ENCODE measurements around the gene MAP1LC3A. TPM values are rescaled to one million over a fixed set of nuclear protein-coding genes. Genes with fewer than 3 reads are reported as not detected.

Gene MAP1LC3A
- total RNA-seq, 2 experiments from 2014 or later = not detected

DNA sequence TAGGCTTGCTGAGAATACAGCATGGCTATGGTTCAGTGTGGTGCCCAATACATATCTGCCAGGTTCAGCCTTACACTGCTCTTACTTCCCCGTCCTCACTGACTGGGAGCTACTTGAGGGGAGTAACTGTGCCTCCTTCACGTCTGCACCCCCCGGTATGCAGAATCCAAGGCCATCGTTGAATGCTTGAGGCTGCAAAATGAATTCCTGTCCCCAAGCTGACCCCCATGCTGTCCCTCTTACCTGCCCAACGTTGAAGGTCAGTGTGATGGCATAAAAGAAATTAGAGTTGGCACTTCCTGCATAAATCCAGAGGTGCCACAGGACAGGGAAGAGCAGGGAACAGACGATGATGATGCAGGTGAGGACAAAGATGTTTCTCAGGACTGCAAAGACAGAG is 16.3 kb downstream of the MAP1LC3A start:
- Histone ChIP-seq H3K36me3 (ENCODE audit: insufficient read depth, low read length) (peaks cover 7% of the 10 kb centered on the region; the same call in 1 of the 2 replicates), H3K4me1 (ENCODE audit: insufficient read depth, low read length, poor library complexity, severe bottlenecking) (peaks cover 7% of the 10 kb centered on the region), H2AFZ (ENCODE audit: low read length) (no peak overlapping the region), H3K4me2 (ENCODE audit: low read length) (no peak overlapping the region), H3K9me2 (ENCODE audit: insufficient read depth, low read length) (no peaks in the 10 kb centered on the region), H3K79me2 (ENCODE audit: insufficient read depth, low read depth, low read length) (no peaks in the 10 kb centered on the region), H4K20me1 (ENCODE audit: insufficient read depth, low read length) (no peaks in the 10 kb centered on the region), H3K27ac (ENCODE audit: low read depth, low read length, poor library complexity, severe bottlenecking) (no peak overlapping the region), H3K4me3 (ENCODE audit: low read depth, low read length, poor library complexity, severe bottlenecking) (no peak overlapping the region), H3K9me3 (ENCODE audit: low read length) (no peaks in the 10 kb centered on the region)
- no peak for DNase-seq (ENCODE audit: low spot score)
- ChIA-PET POLR2A (no interaction called here), CTCF (ENCODE audit: unreplicated experiment) (no interaction called here)
- intact Hi-C loops (cut with micrococcal nuclease; ENCODE audit: unreplicated experiment) = no loop called here
- BruUV-seq (replicated peaks) = no TSS peak
- TF ChIP-seq EZH2phosphoT487 (IDR thresholded peaks at IDR 0.05; ENCODE audit: borderline replicate concordance, low read depth, low read length) = no peak
- TF ChIP-seq CTCF (conservative IDR thresholded peaks at IDR 0.05; ENCODE audit: low read length) = no peak

GRCh38 chr20:34575271-34575670 is 16.8 kb downstream of the MAP1LC3A start:
- Histone ChIP-seq H3K36me3 (ENCODE audit: insufficient read depth, low read length) (peaks cover 7% of the 10 kb centered on the region; the same call in 1 of the 2 replicates), H3K4me1 (ENCODE audit: insufficient read depth, low read length, poor library complexity, severe bottlenecking) (peaks cover 11% of the 10 kb centered on the region), H3K9me3 (ENCODE audit: low read length) (no peaks in the 10 kb centered on the region), H4K20me1 (ENCODE audit: insufficient read depth, low read length) (no peaks in the 10 kb centered on the region), H3K4me3 (ENCODE audit: low read depth, low read length, poor library complexity, severe bottlenecking) (no peak overlapping the region), H3K9me2 (ENCODE audit: insufficient read depth, low read length) (no peaks in the 10 kb centered on the region), H2AFZ (ENCODE audit: low read length) (no peak overlapping the region), H3K79me2 (ENCODE audit: insufficient read depth, low read depth, low read length) (no peaks in the 10 kb centered on the region), H3K4me2 (ENCODE audit: low read length) (no peak overlapping the region), H3K27ac (ENCODE audit: low read depth, low read length, poor library complexity, severe bottlenecking) (no peak overlapping the region)
- no peak for DNase-seq (ENCODE audit: low spot score)
- CTCF ChIA-PET (ENCODE audit: unreplicated experiment) = no interaction called here
- POLR2A ChIA-PET = no interaction called here
- intact Hi-C loops (cut with micrococcal nuclease; ENCODE audit: unreplicated experiment) = no loop called here
- TF ChIP-seq EZH2phosphoT487 (IDR thresholded peaks at IDR 0.05; ENCODE audit: borderline replicate concordance, low read depth, low read length) = no peak
- TF ChIP-seq CTCF (conservative IDR thresholded peaks at IDR 0.05; ENCODE audit: low read length) = no peak
- no TSS peak for BruUV-seq (replicated peaks)

- DNase-seq (ENCODE audit: low spot score) = no peak
- H2AFZ ChIP-seq (ENCODE audit: low read length) = no peak overlapping the region
- no peaks in the 10 kb centered on the region for H3K9me2 ChIP-seq (ENCODE audit: insufficient read depth, low read length)
- H3K4me3 ChIP-seq (ENCODE audit: low read depth, low read length, poor library complexity, severe bottlenecking) = no peak overlapping the region
- H3K4me2 ChIP-seq (ENCODE audit: low read length) = no peak overlapping the region
- ChIA-PET CTCF (ENCODE audit: unreplicated experiment) (no interaction called here), POLR2A (no interaction called here)
- no peak for TF ChIP-seq EZH2phosphoT487 (IDR thresholded peaks at IDR 0.05; ENCODE audit: borderline replicate concordance, low read depth, low read length)
- no peak for TF ChIP-seq CTCF (conservative IDR thresholded peaks at IDR 0.05; ENCODE audit: low read length)
- no peaks in the 10 kb centered on the region for H3K79me2 ChIP-seq (ENCODE audit: insufficient read depth, low read depth, low read length)
- peaks cover 12% of the 10 kb centered on the region for H3K36me3 ChIP-seq (ENCODE audit: insufficient read depth, low read length)
- intact Hi-C loops (cut with micrococcal nuclease; ENCODE audit: unreplicated experiment) = no loop called here
- H3K9me3 ChIP-seq (ENCODE audit: low read length) = no peaks in the 10 kb centered on the region
- H4K20me1 ChIP-seq (ENCODE audit: insufficient read depth, low read length) = no peaks in the 10 kb centered on the region
- H3K27ac ChIP-seq (ENCODE audit: low read depth, low read length, poor library complexity, severe bottlenecking) = no peak overlapping the region
- H3K4me1 ChIP-seq (ENCODE audit: insufficient read depth, low read length, poor library complexity, severe bottlenecking) = peaks cover 16% of the 10 kb centered on the region
- no TSS peak for BruUV-seq (replicated peaks)
Observed at GRCh38 chr20:34575756-34576155, 17.2 kb downstream of the MAP1LC3A start.
